ENCODE results near the gene SLC35F1. TPM values are rescaled to one million over a fixed set of nuclear protein-coding genes. Genes with fewer than 3 reads are reported as not detected.

SLC35F1 gene
- total RNA-seq, result 121 TPM

GRCh38 chr6:117906958-117907600 lies at the start of gene SLC35F1:
Gene SLC35F1, plus strand, starts transcription at chr6:117907264.

Other genes starting within 250 kb of the SLC35F1 start
- 42.0 TPM for gene NUS1, start 231.8 kb upstream of the SLC35F1 start, total RNA-seq

Data from diencephalon (tissue), 1 donor.